ENCODE data around the gene MAD1L1.
"Not testable (repeated sequence)": the region's sequence is repeated elsewhere in the genome, so short reads cannot be mapped to it uniquely, and the experiment has no call there.

Gene MAD1L1

GRCh38 chr7:2164646-2165045 lies 68.1 kb downstream of the MAD1L1 start:
- Histone ChIP-seq H3K4me1 (ENCODE audit: low read depth, poor library complexity, severe bottlenecking) (peaks cover 49% of the 10 kb centered on the region), H3K27me3 (ENCODE audit: insufficient read depth, low read depth) (no peaks in the 10 kb centered on the region), H3K27ac (no peak overlapping the region), H2AFZ (ENCODE audit: low read depth) (no peak overlapping the region), H3K9ac (no peak overlapping the region), H3K4me3 (IDR thresholded peaks at IDR 0.05; ENCODE audit: insufficient read depth, low read depth, low read length) (no peak overlapping the region), H3K4me2 (no peak overlapping the region), H4K20me1 (ENCODE audit: insufficient read depth) (no peaks in the 10 kb centered on the region), H3K36me3 (ENCODE audit: insufficient read depth) (no peaks in the 10 kb centered on the region), H3K79me2 (ENCODE audit: insufficient read depth, low read depth) (no peaks in the 10 kb centered on the region)
- TF ChIP-seq, protein P1, sequence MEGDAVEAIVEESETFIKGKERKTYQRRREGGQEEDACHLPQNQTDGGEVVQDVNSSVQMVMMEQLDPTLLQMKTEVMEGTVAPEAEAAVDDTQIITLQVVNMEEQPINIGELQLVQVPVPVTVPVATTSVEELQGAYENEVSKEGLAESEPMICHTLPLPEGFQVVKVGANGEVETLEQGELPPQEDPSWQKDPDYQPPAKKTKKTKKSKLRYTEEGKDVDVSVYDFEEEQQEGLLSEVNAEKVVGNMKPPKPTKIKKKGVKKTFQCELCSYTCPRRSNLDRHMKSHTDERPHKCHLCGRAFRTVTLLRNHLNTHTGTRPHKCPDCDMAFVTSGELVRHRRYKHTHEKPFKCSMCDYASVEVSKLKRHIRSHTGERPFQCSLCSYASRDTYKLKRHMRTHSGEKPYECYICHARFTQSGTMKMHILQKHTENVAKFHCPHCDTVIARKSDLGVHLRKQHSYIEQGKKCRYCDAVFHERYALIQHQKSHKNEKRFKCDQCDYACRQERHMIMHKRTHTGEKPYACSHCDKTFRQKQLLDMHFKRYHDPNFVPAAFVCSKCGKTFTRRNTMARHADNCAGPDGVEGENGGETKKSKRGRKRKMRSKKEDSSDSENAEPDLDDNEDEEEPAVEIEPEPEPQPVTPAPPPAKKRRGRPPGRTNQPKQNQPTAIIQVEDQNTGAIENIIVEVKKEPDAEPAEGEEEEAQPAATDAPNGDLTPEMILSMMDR (conservative IDR thresholded peaks at IDR 0.05; ENCODE audit: low read depth, low read length): no peak

GRCh38 chr7:2163600-2164555 lies 68.9 kb downstream of the MAD1L1 start:
- no peaks in the 10 kb centered on the region for H3K36me3 ChIP-seq (ENCODE audit: insufficient read depth)
- no peaks in the 10 kb centered on the region for H4K20me1 ChIP-seq (ENCODE audit: insufficient read depth)
- H3K79me2 ChIP-seq (ENCODE audit: insufficient read depth, low read depth): no peaks in the 10 kb centered on the region
- TF ChIP-seq, protein P1 (conservative IDR thresholded peaks at IDR 0.05; ENCODE audit: low read depth, low read length): no peak
- H2AFZ ChIP-seq (ENCODE audit: low read depth): no peak overlapping the region
- no peaks in the 10 kb centered on the region for H3K27me3 ChIP-seq (ENCODE audit: insufficient read depth, low read depth)
- H3K4me1 ChIP-seq (ENCODE audit: low read depth, poor library complexity, severe bottlenecking): peaks cover 52% of the 10 kb centered on the region
- H3K4me3 ChIP-seq (IDR thresholded peaks at IDR 0.05; ENCODE audit: insufficient read depth, low read depth, low read length): no peak overlapping the region
- H3K4me2 ChIP-seq: no peak overlapping the region
- H3K27ac ChIP-seq: no peak overlapping the region
- H3K9ac ChIP-seq: no peak overlapping the region

- Histone ChIP-seq H2AFZ (ENCODE audit: low read depth) (no peak overlapping the region), H3K27ac (no peak overlapping the region), H3K4me1 (ENCODE audit: low read depth, poor library complexity, severe bottlenecking) (peaks cover 51% of the 10 kb centered on the region), H3K9ac (no peak overlapping the region), H3K4me2 (no peak overlapping the region), H3K36me3 (ENCODE audit: insufficient read depth) (no peaks in the 10 kb centered on the region), H3K4me3 (IDR thresholded peaks at IDR 0.05; ENCODE audit: insufficient read depth, low read depth, low read length) (no peak overlapping the region), H3K27me3 (ENCODE audit: insufficient read depth, low read depth) (no peaks in the 10 kb centered on the region), H4K20me1 (ENCODE audit: insufficient read depth) (no peaks in the 10 kb centered on the region), H3K79me2 (ENCODE audit: insufficient read depth, low read depth) (no peaks in the 10 kb centered on the region)
- TF ChIP-seq, protein P1 (conservative IDR thresholded peaks at IDR 0.05; ENCODE audit: low read depth, low read length): no peak
Observed at GRCh38 chr7:2162959-2163358, 69.8 kb downstream of the MAD1L1 start.

DNA sequence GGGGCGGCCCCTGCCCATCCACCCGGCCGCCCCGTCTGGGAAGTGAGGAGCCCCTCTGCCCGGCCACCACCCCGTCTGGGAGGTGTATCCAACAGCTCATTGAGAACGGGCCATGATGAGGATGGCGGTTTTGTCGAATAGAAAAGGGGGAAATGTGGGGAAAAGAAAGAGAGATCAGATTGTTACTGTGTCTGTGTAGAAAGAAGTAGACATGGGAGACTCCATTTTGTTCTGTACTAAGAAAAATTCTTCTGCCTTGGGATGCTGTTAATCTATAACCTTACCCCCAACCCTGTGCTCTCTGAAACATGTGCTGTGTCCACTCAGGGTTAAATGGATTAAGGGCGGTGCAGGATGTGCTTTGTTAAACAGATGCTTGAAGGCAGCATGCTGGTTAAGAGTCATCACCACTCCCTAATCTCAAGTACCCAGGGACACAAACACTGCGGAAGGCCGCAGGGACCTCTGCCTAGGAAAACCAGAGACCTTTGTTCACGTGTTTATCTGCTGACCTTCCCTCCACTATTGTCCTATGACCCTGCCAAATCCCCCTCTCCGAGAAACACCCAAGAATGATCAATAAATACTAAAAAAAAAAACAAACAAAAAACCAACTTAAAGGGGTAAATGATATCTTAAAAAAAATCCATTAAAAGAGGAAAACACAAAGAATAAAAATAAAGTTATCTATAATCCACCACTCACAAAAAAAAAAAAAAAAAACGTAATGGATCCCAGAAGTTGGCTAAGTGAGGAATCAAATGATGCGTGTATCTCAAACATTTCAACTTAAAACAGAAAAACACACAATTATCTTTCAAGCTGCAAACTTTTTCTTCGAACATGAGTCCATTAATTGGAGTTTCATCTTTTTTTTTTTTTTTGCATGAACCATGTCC lies 70.5 kb downstream of the MAD1L1 start:
- not testable (repeated sequence) for H3K4me2 ChIP-seq; H3K27ac ChIP-seq; H3K9ac ChIP-seq; H3K4me3 ChIP-seq (IDR thresholded peaks at IDR 0.05; ENCODE audit: insufficient read depth, low read depth, low read length); H3K36me3 ChIP-seq (ENCODE audit: insufficient read depth); H3K79me2 ChIP-seq (ENCODE audit: insufficient read depth, low read depth); H3K27me3 ChIP-seq (ENCODE audit: insufficient read depth, low read depth); H2AFZ ChIP-seq (ENCODE audit: low read depth); H4K20me1 ChIP-seq (ENCODE audit: insufficient read depth)
- peaks cover 48% of the 10 kb centered on the region for H3K4me1 ChIP-seq (ENCODE audit: low read depth, poor library complexity, severe bottlenecking)
